ENCODE results near the gene FGG.

FGG gene

GRCh38 chr4:154559494-154560418, 52.7 kb downstream of the FGG start:
- Histone ChIP-seq H3K27ac (ENCODE audit: insufficient read depth, low read depth, low read length, poor library complexity, severe bottlenecking) (no peak overlapping the region), H3K4me1 (ENCODE audit: control insufficient read depth, insufficient read depth, low read length) (no peaks in the 10 kb centered on the region), H3K36me3 (ENCODE audit: control insufficient read depth, insufficient read depth, low read length) (no peaks in the 10 kb centered on the region), H3K4me3 (ENCODE audit: insufficient read depth, low read depth, low read length) (no peak overlapping the region), H3K27me3 (ENCODE audit: control insufficient read depth, insufficient read depth, low read length, poor library complexity, severe bottlenecking) (no peaks in the 10 kb centered on the region), H3K9me3 (ENCODE audit: control insufficient read depth, low read length) (no peaks in the 10 kb centered on the region)
- 83% methylated on average over 9 of the region's 9 CpGs for whole genome bisulfite sequencing, 2 experiments

GRCh38 chr4:154559141-154559493, 53.3 kb downstream of the FGG start:
- H3K4me3 ChIP-seq (ENCODE audit: insufficient read depth, low read depth, low read length) = no peak overlapping the region
- H3K27ac ChIP-seq (ENCODE audit: insufficient read depth, low read depth, low read length, poor library complexity, severe bottlenecking) = no peak overlapping the region
- no peaks in the 10 kb centered on the region for H3K9me3 ChIP-seq (ENCODE audit: control insufficient read depth, low read length)
- no peaks in the 10 kb centered on the region for H3K27me3 ChIP-seq (ENCODE audit: control insufficient read depth, insufficient read depth, low read length, poor library complexity, severe bottlenecking)
- H3K4me1 ChIP-seq (ENCODE audit: control insufficient read depth, insufficient read depth, low read length) = no peaks in the 10 kb centered on the region
- no peaks in the 10 kb centered on the region for H3K36me3 ChIP-seq (ENCODE audit: control insufficient read depth, insufficient read depth, low read length)
- 91 to 96% methylated on average over 1 of the region's 1 CpG for WGBS, 2 experiments

Measured in ectodermal cell (in vitro differentiated cells).